HepG2 (cell line): ENCODE measurements around the gene LSM14B. TPM values are rescaled to one million over a fixed set of nuclear protein-coding genes. Genes with fewer than 3 reads are reported as not detected.
A peak's percentile ranks its signal among the peaks of the same experiment; 100 is the strongest.

Source experiments
- ATAC-seq: fragments of 200-7000 bp; cut with Tn5 transposase; 3 replicates; pipeline ENCODE4 v1.9.1; 2020; ENCODE audit warnings: mild to moderate bottlenecking, moderate library complexity
- BruUV-seq: library from RNA; stranded (reverse); fragments of 400-500 nt; replicated peaks from 2 replicates; lab custom pipeline; 2021; lab: Mats Ljungman, UMichigan
- CTCF ChIA-PET: fragments of 300-600 bp; formaldehyde crosslinking; extraction: SDS; loops from one replicate; lab custom pipeline; 2021; ENCODE audit warnings: low total read pairs, inconsistent platforms, low intra/inter-chr PET ratio; lab: Yijun Ruan, JAX
- POLR2A ChIA-PET: fragments of 350-600 bp; sonication (Branson Sonifier 250); formaldehyde crosslinking; loops from one replicate; lab custom pipeline; 2020; ENCODE audit warnings: antibody characterized with exemption, inconsistent platforms; lab: Yijun Ruan, JAX
- DNase-seq: peaks from one replicate; pipeline ENCODE4 v3.0.0-alpha.2; 2015; ENCODE audit warnings: low spot score
- FAIRE-seq: peaks from 3 replicates; lab custom pipeline; 2011; peaks lifted over from hg19 to GRCh38; lab: Jason Lieb, UNC
- H2AFZ ChIP-seq: one replicate; pipeline ENCODE4 v1.6.1; 2011; ENCODE audit warnings: low read length, inconsistent platforms
- H3K27ac ChIP-seq: fragments of 300-600 bp; 3 replicates; pipeline ENCODE4 v1.8.0; 2011; ENCODE audit warnings: mixed run types, mild to moderate bottlenecking, mixed read lengths, low read length, inconsistent platforms; ENCODE audit not compliant: insufficient read depth; ENCODE audit errors: extremely low read length
- H3K27me3 ChIP-seq, 2 experiments: fragments of 200-600 bp in 1 of 2; 2 replicates in 1 of 2; 3 replicates in 1 of 2; pipeline versions ENCODE4 v1.6.0 to v1.8.0; 2011; ENCODE audit warnings: low read length in 2 of 2, mild to moderate bottlenecking in 2 of 2, moderate library complexity in 2 of 2, inconsistent platforms in 1 of 2; ENCODE audit not compliant: insufficient read depth in 2 of 2, control insufficient read depth in 1 of 2
- H3K36me3 ChIP-seq, 2 experiments: fragments of 200-600 bp in 1 of 2; replicated peaks in 1 of 2; 2 replicates in 1 of 2; 3 replicates in 1 of 2; pipeline versions ENCODE4 v1.5.1 to v1.8.0; 2011; ENCODE audit warnings: low read length in 2 of 2, inconsistent platforms in 1 of 2; ENCODE audit not compliant: insufficient read depth in 2 of 2, control insufficient read depth in 1 of 2
- H3K4me1 ChIP-seq: 2 replicates; pipeline ENCODE4 v1.5.1; 2012; ENCODE audit warnings: low read length, inconsistent platforms; ENCODE audit not compliant: insufficient read depth
- H3K4me2 ChIP-seq: 2 replicates; pipeline ENCODE4 v1.6.0; 2011; ENCODE audit warnings: low read depth, low read length, inconsistent platforms
- H3K4me3 ChIP-seq, 3 experiments: fragments of 200-600 bp in 1 of 3; sonication (generic), shearing (Covaris generic) in 1 of 3; replicated peaks in 1 of 3; 2 replicates each; pipeline ENCODE4 v1.5.1; 2011 to 2016; ENCODE audit warnings: low read length in 3 of 3, inconsistent platforms in 2 of 3, low read depth in 2 of 3, mild to moderate bottlenecking in 2 of 3, control low read depth in 1 of 3, mixed read lengths in 1 of 3; ENCODE audit not compliant: insufficient read depth in 1 of 3
- H3K79me2 ChIP-seq: one replicate; pipeline ENCODE4 v1.6.1; 2011; ENCODE audit warnings: low read length, inconsistent platforms; ENCODE audit not compliant: insufficient read depth
- H3K9ac ChIP-seq: 2 replicates; pipeline ENCODE4 v1.6.0; 2011; ENCODE audit warnings: mild to moderate bottlenecking, low read depth, low read length, inconsistent platforms; ENCODE audit not compliant: insufficient read depth
- H3K9me3 ChIP-seq: 2 replicates; pipeline ENCODE4 v1.5.1; 2012; ENCODE audit warnings: mild to moderate bottlenecking, low read length
- H4K20me1 ChIP-seq: 2 replicates; pipeline ENCODE4 v1.6.0; 2011; ENCODE audit warnings: inconsistent platforms, mild to moderate bottlenecking, low read length, moderate library complexity; ENCODE audit not compliant: insufficient read depth
- BRD4 ChIP-seq: sonication (generic); formaldehyde crosslinking; IDR thresholded peaks from 2 replicates; pipeline ENCODE4 v1.4.0; 2020; ENCODE audit warnings: missing genetic modification reagents
- HOXA3 ChIP-seq: sonication (generic); formaldehyde crosslinking; IDR thresholded peaks from 2 replicates; pipeline ENCODE4 v1.5.0; 2020; ENCODE audit warnings: missing genetic modification reagents
- MAFK ChIP-seq, 2 experiments: IDR thresholded peaks in 1 of 2; conservative IDR thresholded peaks in 1 of 2; 2 replicates each; pipeline ENCODE4 v1.6.1; 2011; ENCODE audit warnings: improper control_type of control experiment in 2 of 2, low read length in 2 of 2
- MEIS1 ChIP-seq: sonication (generic); formaldehyde crosslinking; IDR thresholded peaks from 2 replicates; pipeline ENCODE4 v1.9.0; 2021; ENCODE audit warnings: mild to moderate bottlenecking, missing genetic modification reagents, moderate library complexity, borderline replicate concordance
- MYC ChIP-seq: sonication (generic); formaldehyde crosslinking; IDR thresholded peaks from 2 replicates; pipeline ENCODE4 v1.9.0; 2021; ENCODE audit warnings: missing genetic modification reagents, borderline replicate concordance
- ZNF552 ChIP-seq: sonication (generic); formaldehyde crosslinking; IDR thresholded peaks from 2 replicates; pipeline ENCODE4 v1.9.0; 2022; ENCODE audit warnings: missing genetic modification reagents, mild to moderate bottlenecking, borderline replicate concordance
- ZNF768 ChIP-seq: sonication (generic); formaldehyde crosslinking; IDR thresholded peaks from 2 replicates; pipeline ENCODE4 v1.4.0; 2020; ENCODE audit warnings: missing genetic modification reagents
- ZSCAN31 ChIP-seq: sonication (generic); formaldehyde crosslinking; IDR thresholded peaks from 2 replicates; pipeline ENCODE4 v1.5.0; 2020; ENCODE audit warnings: low read depth, mild to moderate bottlenecking, missing genetic modification reagents
- WGBS: methylation state at CpG from one replicate; pipeline ENCODE4 v1.1.6; 2017; ENCODE audit warnings: low lambda C conversion rate; 5-methylcytosine and 5-hydroxymethylcytosine counted together
- in situ Hi-C: cut with HindIII; loops from 2 replicates; pipeline ENCODE4 v1.10.0; 2017; ENCODE audit warnings: low pct_unique_long_range_greater_than_20kb; ENCODE audit not compliant: extremely low pct_ligation_motif_present
- intact Hi-C: fragments of 100-400 bp; cut with micrococcal nuclease; formaldehyde crosslinking; loops from one replicate; pipeline ENCODE4 v1.10.0; 2022; ENCODE audit not compliant: unreplicated experiment
- polyA plus RNA-seq, 8 experiments: library from polyadenylated mRNA; depleted of rRNA in 3 of 8; stranded (reverse) in 7 of 8; unstranded in 1 of 8; fragments of >200 nt; fragmentation: Illumina TruSeq in 4 of 8; extraction: Trizol in 4 of 8; gene quantifications; 2 replicates each; pipeline versions ENCODE4 v1.2.1 to v1.2.3, GENCODE V29; 2011 to 2016; ENCODE audit warnings: low read depth in 4 of 8, missing spikeins in 1 of 8, mixed read lengths in 1 of 8; ENCODE audit not compliant: insufficient read depth in 1 of 8
- total RNA-seq, 5 experiments: library from RNA; depleted of rRNA; stranded (reverse); fragments of >200 nt; fragmentation: Illumina TruSeq; extraction: Trizol; gene quantifications; 2 replicates each; pipeline ENCODE4 v1.2.3, GENCODE V29; 2016; ENCODE audit warnings: low read depth in 1 of 5

LSM14B gene
- total and polyA plus RNA-seq, 2 of the 13 experiments (the other 11 are each of a cell fraction or from before 2014, with no cell fraction given): 43.3 to 79.2 TPM

- 0 out of 2 replicates have a peak, but pooled peaks have one; percentile 9 for TF ChIP-seq ZSCAN31 (CRISPR knock-in tag)
Observed at GRCh38 chr20:62149532-62150309, 27.4 kb downstream of the LSM14B start (continued).

GRCh38 chr20:62150310-62150575 lies 28.0 kb downstream of the LSM14B start:
- Histone ChIP-seq H3K4me2 (no peak overlapping the region), H3K27me3 (no peaks in the 10 kb centered on the region), H3K79me2 (peaks cover 96% of the 10 kb centered on the region), H3K9ac (no peak overlapping the region), H3K27ac (peak overlapping the region; percentile 60), H3K9me3 (no peaks in the 10 kb centered on the region), H2AFZ (no peak overlapping the region), H3K36me3 (peaks cover 8 to 29% of the 10 kb centered on the region in 2 experiments; a peak in 4 of 5 replicates), H4K20me1 (peaks cover 38% of the 10 kb centered on the region), H3K4me3 (no peak overlapping the region), H3K4me1 (peaks cover 65% of the 10 kb centered on the region)
- 97% methylated on average over 11 of the region's 11 CpGs for WGBS
- ChIA-PET CTCF (no interaction called here), POLR2A (no interaction called here)
- FAIRE-seq (no peak), ATAC-seq (no peak), DNase-seq (no peak)
- TF ChIP-seq ZNF552 (CRISPR knock-in tag) (0 out of 2 replicates have a peak, but pooled peaks have one; percentile 7), MYC (CRISPR knock-in tag) (0 out of 2 replicates have a peak, but pooled peaks have one; percentile 9), MEIS1 (no peak), HOXA3 (CRISPR knock-in tag) (peak; percentile 9; the same call in 1 of the 2 replicates), BRD4 (0 out of 2 replicates have a peak, but pooled peaks have one; percentile 16), ZNF768 (CRISPR knock-in tag) (peak; percentile 29; the same call in 1 of the 2 replicates), MAFK (conservative IDR thresholded peaks at IDR 0.05 in 1 of 2, IDR thresholded peaks at IDR 0.05 in 1 of 2; ENCODE audit: low read length in 2 of 2) (no peak)
- in situ Hi-C loops (no loop called here), intact Hi-C loops (no loop called here)
- no TSS peak for BruUV-seq
